Spleen (tissue), 7 donors: Measurements from ENCODE around the gene RALBP1.

ENCODE experiments used
- POLR2A ChIP-seq, 3 donors: fragments of 450-650 bp; IDR thresholded peaks; one replicate each; pipeline ENCODE4 v1.5.1; 2017; ENCODE audit warnings: antibody characterized with exemption in 3 of 3, mild to moderate bottlenecking in 1 of 3
- POLR2AphosphoS5 ChIP-seq, 3 donors: sonication (generic); formaldehyde crosslinking; IDR thresholded peaks; one replicate each; pipeline ENCODE4 v1.5.1; 2017; ENCODE audit warnings: antibody characterized with exemption in 3 of 3
- TF ChIP-seq, protein P1 (sequence below), 11 experiments: fragments of 200-600 bp in 7 of 11; fragments of 450-650 bp in 4 of 11; sonication (generic) in 4 of 11; IDR thresholded peaks in 8 of 11; conservative IDR thresholded peaks in 3 of 11; 1 replicate in 7 of 11; 2 replicates in 4 of 11; pipeline versions ENCODE4 v1.4.0 to v1.8.0; 2016 to 2021; ENCODE audit warnings: antibody characterized with exemption in 11 of 11, inconsistent platforms in 4 of 11, mild to moderate bottlenecking in 1 of 11
- donor health status: DM: no; HTN: no; CAD: no; lungs with moderate emphysema.
- donor health status: DM: no; HTN: no; CAD: no.
- donor health status: DM: no; HTN: no; CAD: no.

- TF ChIP-seq, protein P1, sequence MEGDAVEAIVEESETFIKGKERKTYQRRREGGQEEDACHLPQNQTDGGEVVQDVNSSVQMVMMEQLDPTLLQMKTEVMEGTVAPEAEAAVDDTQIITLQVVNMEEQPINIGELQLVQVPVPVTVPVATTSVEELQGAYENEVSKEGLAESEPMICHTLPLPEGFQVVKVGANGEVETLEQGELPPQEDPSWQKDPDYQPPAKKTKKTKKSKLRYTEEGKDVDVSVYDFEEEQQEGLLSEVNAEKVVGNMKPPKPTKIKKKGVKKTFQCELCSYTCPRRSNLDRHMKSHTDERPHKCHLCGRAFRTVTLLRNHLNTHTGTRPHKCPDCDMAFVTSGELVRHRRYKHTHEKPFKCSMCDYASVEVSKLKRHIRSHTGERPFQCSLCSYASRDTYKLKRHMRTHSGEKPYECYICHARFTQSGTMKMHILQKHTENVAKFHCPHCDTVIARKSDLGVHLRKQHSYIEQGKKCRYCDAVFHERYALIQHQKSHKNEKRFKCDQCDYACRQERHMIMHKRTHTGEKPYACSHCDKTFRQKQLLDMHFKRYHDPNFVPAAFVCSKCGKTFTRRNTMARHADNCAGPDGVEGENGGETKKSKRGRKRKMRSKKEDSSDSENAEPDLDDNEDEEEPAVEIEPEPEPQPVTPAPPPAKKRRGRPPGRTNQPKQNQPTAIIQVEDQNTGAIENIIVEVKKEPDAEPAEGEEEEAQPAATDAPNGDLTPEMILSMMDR (IDR thresholded peaks at IDR 0.05 in 8 of 11, conservative IDR thresholded peaks at IDR 0.05 in 3 of 11), result no peak
- TF ChIP-seq POLR2A (IDR thresholded peaks at IDR 0.05), result no peak
- TF ChIP-seq POLR2AphosphoS5 (IDR thresholded peaks at IDR 0.05), result no peak
Observed at GRCh38 chr18:9539938-9540337, 64.6 kb downstream of the RALBP1 start.
